ENCODE data around the gene PSME3IP1.
"Not testable (repeated sequence)": the region's sequence is repeated elsewhere in the genome, so short reads cannot be mapped to it uniquely, and the experiment has no call there.

Gene PSME3IP1

GRCh38 chr16:57130950-57131321 is 54.9 kb downstream of the PSME3IP1 start:
- intact Hi-C loops (cut with DNase I), result loop anchor here (1.0 kb wide), 1 partner anchor 12 kb away; no protein-coding TSS in a partner anchor
- no peak for DNase-seq

GRCh38 chr16:57128771-57129389 is 57.0 kb downstream of the PSME3IP1 start:
- no peak for DNase-seq
- intact Hi-C loops (cut with DNase I), result no loop called here

GRCh38 chr16:57127836-57128235 is 58.0 kb downstream of the PSME3IP1 start:
- intact Hi-C loops (cut with DNase I), result no loop called here
- DNase-seq, result no peak

GRCh38 chr16:57127037-57127763 is 58.6 kb downstream of the PSME3IP1 start:
- DNase-seq, result no peak
- intact Hi-C loops (cut with DNase I), result no loop called here

- DNase-seq, result no peak
- intact Hi-C loops (cut with DNase I), result no loop called here
These were observed 59.4 kb downstream of the PSME3IP1 start for GRCh38 chr16:57126411-57126810.

- no peak for DNase-seq
- intact Hi-C loops (cut with DNase I), result no loop called here
These were observed 59.9 kb downstream of the PSME3IP1 start for GRCh38 chr16:57125969-57126368.

- intact Hi-C loops (cut with DNase I), result no loop called here
- DNase-seq, result no peak
These were observed 60.5 kb downstream of the PSME3IP1 start for GRCh38 chr16:57125376-57125775.

- DNase-seq, result no peak
- intact Hi-C loops (cut with DNase I), result no loop called here
These were observed 61.7 kb downstream of the PSME3IP1 start for GRCh38 chr16:57123974-57124674.

- no peak for DNase-seq
- intact Hi-C loops (cut with DNase I), result no loop called here
These were observed 62.4 kb downstream of the PSME3IP1 start for GRCh38 chr16:57123216-57123973.

- intact Hi-C loops (cut with DNase I), result no loop called here
- no peak for DNase-seq
These were observed 67.3 kb downstream of the PSME3IP1 start for GRCh38 chr16:57118461-57119084.

- DNase-seq, result peak; percentile 70 to 98 (median 84)
- intact Hi-C loops (cut with DNase I), result loop anchor here (1.0 to 2.0 kb wide), 2 partner anchors 23 to 32 kb away; partner anchors contain the start of gene CPNE2
These were observed 70.2 kb downstream of the PSME3IP1 start for GRCh38 chr16:57115514-57116182.

GRCh38 chr16:57115168-57115513 is 70.7 kb downstream of the PSME3IP1 start:
- intact Hi-C loops (cut with DNase I), result loop anchor here (2.0 kb wide), 1 partner anchor 22 kb away; the partner anchor contains the start of gene CPNE2
- no peak for DNase-seq

- intact Hi-C loops (cut with DNase I), result loop anchor here (2.0 kb wide), 1 partner anchor 21 kb away; the partner anchor contains the start of gene CPNE2
- DNase-seq, result no peak
These were observed 72.2 kb downstream of the PSME3IP1 start for GRCh38 chr16:57113664-57114063.

- peak in 1 of 10 donors; percentile 42 for DNase-seq
- intact Hi-C loops (cut with DNase I), result no loop called here
These were observed 72.8 kb downstream of the PSME3IP1 start for GRCh38 chr16:57113042-57113453.

GRCh38 chr16:57112403-57113041 is 73.3 kb downstream of the PSME3IP1 start:
- intact Hi-C loops (cut with DNase I), result no loop called here
- DNase-seq, result no peak

- no peak for DNase-seq
- intact Hi-C loops (cut with DNase I), result no loop called here
These were observed 74.4 kb downstream of the PSME3IP1 start for GRCh38 chr16:57111420-57111819.

- DNase-seq, result no peak
- intact Hi-C loops (cut with DNase I), result no loop called here
These were observed 74.9 kb downstream of the PSME3IP1 start for GRCh38 chr16:57110937-57111336.

- intact Hi-C loops (cut with DNase I); DNase-seq: not testable (repeated sequence)
These were observed 76.4 kb downstream of the PSME3IP1 start for GRCh38 chr16:57109259-57110105.

Measured in posterior cingulate gyrus (tissue), 11 donors.